Loucy (cell line): ENCODE measurements around the gene TOMM20.

Source experiments
- CTCF ChIP-seq: fragments of 200-600 bp; sonication (generic); conservative IDR thresholded peaks from 2 replicates; pipeline ENCODE4 v1.5.1; 2014; ENCODE audit warnings: mild to moderate bottlenecking, antibody characterized with exemption, low read length
- EZH2phosphoT487 ChIP-seq: fragments of 200-600 bp; IDR thresholded peaks from 2 replicates; pipeline ENCODE4 v1.6.1; 2018; ENCODE audit warnings: antibody characterized with exemption, mild to moderate bottlenecking, moderate library complexity, borderline replicate concordance

GRCh38 chr1:235073331-235073967, 55.2 kb downstream of the TOMM20 start:
- TF ChIP-seq CTCF (no peak), EZH2phosphoT487 (no peak)
